MM.1S (cell line): Measurements from ENCODE around the gene LRRC31.

ENCODE experiments used
- DNase-seq: peaks from one replicate; pipeline ENCODE4 v3.0.0-alpha.2; 2015
- H2AFZ ChIP-seq: fragments of 300-600 bp; sonication (generic); 2 replicates; pipeline ENCODE4 v1.6.0; 2016; ENCODE audit warnings: antibody characterized with exemption, low read length
- H3F3A ChIP-seq: fragments of 300-600 bp; sonication (generic); 2 replicates; pipeline ENCODE4 v1.6.1; 2016; ENCODE audit warnings: mild to moderate bottlenecking, antibody characterized with exemption, low read length, moderate library complexity, mixed read lengths; ENCODE audit not compliant: insufficient read depth
- H3K27ac ChIP-seq: fragments of 300-600 bp; sonication (generic); 2 replicates; pipeline ENCODE4 v1.5.1; 2016; ENCODE audit warnings: mild to moderate bottlenecking, low read length
- H3K27me3 ChIP-seq: fragments of 300-600 bp; sonication (generic); replicated peaks from 2 replicates; pipeline ENCODE4 v1.6.0; 2016; ENCODE audit warnings: low read length; ENCODE audit not compliant: insufficient read depth
- H3K36me3 ChIP-seq: fragments of 300-600 bp; sonication (generic); replicated peaks from 2 replicates; pipeline ENCODE4 v1.6.1; 2016; ENCODE audit warnings: mild to moderate bottlenecking, low read length, mixed read lengths; ENCODE audit not compliant: insufficient read depth
- H3K4me1 ChIP-seq: fragments of 300-600 bp; sonication (generic); 2 replicates; pipeline ENCODE4 v1.6.1; 2016; ENCODE audit warnings: low read length, mixed read lengths
- H3K4me2 ChIP-seq: fragments of 300-600 bp; sonication (generic); 2 replicates; pipeline ENCODE4 v1.6.0; 2016; ENCODE audit warnings: low read depth, low read length
- H3K4me3 ChIP-seq: fragments of 300-600 bp; sonication (generic); 2 replicates; pipeline ENCODE4 v1.5.1; 2016; ENCODE audit warnings: low read length, mixed read lengths
- H3K79me2 ChIP-seq: fragments of 300-600 bp; sonication (generic); 2 replicates; pipeline ENCODE4 v1.6.1; 2016; ENCODE audit warnings: mixed run types, low read length, mixed read lengths
- H3K9ac ChIP-seq: fragments of 300-600 bp; sonication (generic); 2 replicates; pipeline ENCODE4 v1.6.1; 2016; ENCODE audit warnings: low read length, mixed read lengths
- H3K9me2 ChIP-seq: fragments of 300-600 bp; sonication (generic); replicated peaks from 2 replicates; pipeline ENCODE4 v1.6.1; 2016; ENCODE audit warnings: mild to moderate bottlenecking, low read length, mixed read lengths; ENCODE audit not compliant: insufficient read depth
- H3K9me3 ChIP-seq: fragments of 300-600 bp; sonication (generic); replicated peaks from 2 replicates; pipeline ENCODE4 v1.6.1; 2016; ENCODE audit warnings: mild to moderate bottlenecking, low read length, mixed read lengths; ENCODE audit not compliant: insufficient read depth
- H4K20me1 ChIP-seq: fragments of 300-600 bp; sonication (generic); 2 replicates; pipeline ENCODE4 v1.6.1; 2016; ENCODE audit warnings: mild to moderate bottlenecking, low read length, moderate library complexity, mixed read lengths; ENCODE audit not compliant: insufficient read depth
- CTCF ChIP-seq: fragments of 300-600 bp; sonication (generic); IDR thresholded peaks from 2 replicates; pipeline ENCODE4 v1.5.1; 2016; ENCODE audit warnings: antibody characterized with exemption, low read length, mixed read lengths
- EZH2 ChIP-seq: fragments of 300-600 bp; sonication (generic); optimal IDR thresholded peaks from 2 replicates; pipeline ENCODE3; 2017; ENCODE audit warnings: low read depth, mild to moderate bottlenecking, antibody characterized with exemption, low read length, mixed read lengths
- EZH2phosphoT487 ChIP-seq: fragments of 300-600 bp; sonication (generic); IDR thresholded peaks from 2 replicates; pipeline ENCODE4 v1.6.1; 2018; ENCODE audit warnings: antibody characterized with exemption, low read length

Gene LRRC31

GRCh38 chr3:169863458-169863899 is 6.3 kb downstream of the LRRC31 start:
- Histone ChIP-seq H3K9ac (no peak overlapping the region), H3K4me3 (no peak overlapping the region), H4K20me1 (no peaks in the 10 kb centered on the region), H3K27me3 (0 out of 2 replicates have a peak, but pooled peaks cover 2% of the 10 kb centered on the region), H3K36me3 (no peaks in the 10 kb centered on the region), H3K9me2 (no peaks in the 10 kb centered on the region), H3K27ac (no peak overlapping the region), H3K4me1 (peaks cover 10% of the 10 kb centered on the region), H3K9me3 (no peaks in the 10 kb centered on the region), H3K79me2 (no peaks in the 10 kb centered on the region), H2AFZ (no peak overlapping the region), H3F3A (no peaks in the 10 kb centered on the region), H3K4me2 (peak overlapping the region; percentile 42; the same call in 1 of the 2 replicates)
- TF ChIP-seq EZH2phosphoT487, result no peak
- peak; percentile 99 for TF ChIP-seq CTCF
- TF ChIP-seq EZH2, result no peak
- peak; percentile 87 for DNase-seq

DNA sequence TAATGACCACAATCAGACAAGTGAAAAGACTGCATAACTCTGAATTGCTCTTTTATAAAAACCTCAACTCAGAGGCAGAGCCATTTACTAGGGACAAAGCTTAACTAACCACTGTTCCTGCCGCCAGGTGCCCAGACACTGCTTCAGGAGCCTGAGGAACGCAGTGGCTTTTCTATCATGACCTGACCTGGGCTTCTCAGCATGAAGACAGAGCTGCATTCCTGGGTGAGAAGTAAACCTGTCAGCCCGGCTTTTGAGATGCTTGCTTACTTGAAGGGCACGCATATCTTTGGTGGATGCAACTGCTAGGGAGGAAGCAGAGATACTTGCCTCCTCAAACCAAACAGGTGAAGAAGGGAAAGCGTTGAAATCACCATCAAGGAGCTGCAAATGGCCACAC is 7.9 kb downstream of the LRRC31 start:
- TF ChIP-seq EZH2, result no peak
- peaks cover 10% of the 10 kb centered on the region for H3K4me1 ChIP-seq
- H3K4me2 ChIP-seq, result no peak overlapping the region
- H3F3A ChIP-seq, result no peaks in the 10 kb centered on the region
- no peak overlapping the region for H3K4me3 ChIP-seq
- no peaks in the 10 kb centered on the region for H3K79me2 ChIP-seq
- H3K9me3 ChIP-seq, result no peaks in the 10 kb centered on the region
- no peaks in the 10 kb centered on the region for H4K20me1 ChIP-seq
- H3K27ac ChIP-seq, result no peak overlapping the region
- 0 out of 2 replicates have a peak, but pooled peaks cover 2% of the 10 kb centered on the region for H3K27me3 ChIP-seq
- no peak overlapping the region for H2AFZ ChIP-seq
- no peak for DNase-seq
- no peak overlapping the region for H3K9ac ChIP-seq
- H3K9me2 ChIP-seq, result no peaks in the 10 kb centered on the region
- H3K36me3 ChIP-seq, result no peaks in the 10 kb centered on the region

- Histone ChIP-seq H3K27ac (no peak overlapping the region), H4K20me1 (no peaks in the 10 kb centered on the region), H3K4me2 (no peak overlapping the region), H3K79me2 (no peaks in the 10 kb centered on the region), H3K27me3 (no peaks in the 10 kb centered on the region), H3K9me2 (no peaks in the 10 kb centered on the region), H3K36me3 (no peaks in the 10 kb centered on the region), H3K9me3 (no peaks in the 10 kb centered on the region), H2AFZ (no peak overlapping the region), H3K4me3 (no peak overlapping the region), H3F3A (no peaks in the 10 kb centered on the region), H3K9ac (no peak overlapping the region), H3K4me1 (no peaks in the 10 kb centered on the region)
- TF ChIP-seq EZH2phosphoT487, result no peak
- no peak for DNase-seq
Observed at GRCh38 chr3:169857811-169858210, 11.9 kb downstream of the LRRC31 start.

DNA sequence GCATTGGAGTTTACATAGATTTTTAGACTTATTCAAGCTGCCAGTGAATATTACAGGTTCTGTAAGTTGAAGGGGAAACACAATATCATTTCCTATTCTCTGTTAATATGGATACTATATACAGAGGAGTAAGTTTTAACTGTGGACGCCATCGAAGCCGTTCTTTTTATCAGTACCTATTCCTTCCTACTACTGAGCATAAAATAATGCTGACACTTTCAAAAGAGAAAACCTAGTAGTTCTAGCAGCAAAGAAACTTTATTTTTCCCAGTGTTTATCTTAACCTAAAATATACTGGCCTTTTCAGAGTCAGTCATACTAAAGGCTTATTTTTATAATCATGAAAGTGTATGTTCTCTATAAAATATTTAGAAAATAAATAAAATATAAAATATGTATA is 14.2 kb downstream of the LRRC31 start:
- Histone ChIP-seq H3K79me2 (no peaks in the 10 kb centered on the region), H3K4me3 (no peak overlapping the region), H2AFZ (no peak overlapping the region), H3K9me2 (no peaks in the 10 kb centered on the region), H4K20me1 (no peaks in the 10 kb centered on the region), H3K9ac (no peak overlapping the region), H3K4me1 (no peaks in the 10 kb centered on the region), H3K4me2 (no peak overlapping the region), H3F3A (no peaks in the 10 kb centered on the region), H3K27me3 (no peaks in the 10 kb centered on the region), H3K27ac (no peak overlapping the region), H3K9me3 (no peaks in the 10 kb centered on the region), H3K36me3 (no peaks in the 10 kb centered on the region)
- TF ChIP-seq EZH2 (no peak), EZH2phosphoT487 (no peak), CTCF (no peak)
- DNase-seq, result no peak
